Stomach (tissue), 4 donors: ENCODE results near the gene FOXL1.

Experiments used
- POLR2A ChIP-seq, 4 donors: fragments of 450-650 bp; IDR thresholded peaks; one replicate each; pipeline ENCODE4 v1.6.1; 2016; ENCODE audit warnings: antibody characterized with exemption in 4 of 4, control low read depth in 2 of 4, mild to moderate bottlenecking in 1 of 4, moderate library complexity in 1 of 4
- TF ChIP-seq, protein P1 (sequence below), 7 experiments: fragments of 450-650 bp in 4 of 7; fragments of 200-600 bp in 3 of 7; sonication (generic) in 3 of 7; IDR thresholded peaks; one replicate each; pipeline ENCODE4 v1.5.1; 2016 to 2019; ENCODE audit warnings: antibody characterized with exemption in 7 of 7, control low read depth in 2 of 7, mild to moderate bottlenecking in 1 of 7

DNA sequence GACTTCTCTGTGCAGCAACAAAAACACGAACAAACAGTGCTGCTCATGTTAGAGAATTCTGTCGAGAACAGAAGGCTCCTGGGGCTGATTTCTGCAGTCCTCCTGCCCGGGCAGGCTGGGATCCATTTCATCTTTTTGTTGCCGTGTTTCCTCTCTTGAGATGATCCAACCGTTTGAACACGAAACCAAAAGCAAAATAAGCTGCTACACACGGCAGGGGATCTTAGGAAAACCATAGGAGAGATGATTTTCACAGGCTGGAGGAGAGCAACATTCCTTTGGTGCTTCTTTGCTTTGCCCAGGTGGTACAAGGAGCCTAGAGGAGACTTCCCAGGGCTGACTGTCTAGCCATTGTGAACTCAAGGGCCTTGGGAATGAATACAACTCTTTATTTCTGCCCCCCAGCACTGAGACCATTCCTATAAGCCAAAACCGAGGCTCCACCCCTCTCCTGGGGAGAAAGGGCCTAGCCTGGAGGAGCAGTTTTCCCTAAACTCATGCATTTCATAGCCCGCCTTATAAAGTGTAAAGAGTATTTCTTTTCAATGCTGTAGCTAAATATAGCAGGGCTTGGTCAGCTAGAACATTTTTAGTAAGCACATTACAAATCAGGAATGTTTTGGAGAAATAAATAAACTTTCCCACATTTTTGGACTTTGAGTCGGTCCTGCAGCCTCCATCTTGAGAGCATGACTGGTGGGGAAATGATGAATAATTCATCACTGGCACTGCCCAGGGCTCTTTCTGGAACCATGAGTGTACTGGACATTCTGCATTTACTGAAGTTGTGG is 7.7 kb downstream of the FOXL1 start:
- TF ChIP-seq POLR2A (IDR thresholded peaks at IDR 0.05), result no peak
- TF ChIP-seq, protein P1, sequence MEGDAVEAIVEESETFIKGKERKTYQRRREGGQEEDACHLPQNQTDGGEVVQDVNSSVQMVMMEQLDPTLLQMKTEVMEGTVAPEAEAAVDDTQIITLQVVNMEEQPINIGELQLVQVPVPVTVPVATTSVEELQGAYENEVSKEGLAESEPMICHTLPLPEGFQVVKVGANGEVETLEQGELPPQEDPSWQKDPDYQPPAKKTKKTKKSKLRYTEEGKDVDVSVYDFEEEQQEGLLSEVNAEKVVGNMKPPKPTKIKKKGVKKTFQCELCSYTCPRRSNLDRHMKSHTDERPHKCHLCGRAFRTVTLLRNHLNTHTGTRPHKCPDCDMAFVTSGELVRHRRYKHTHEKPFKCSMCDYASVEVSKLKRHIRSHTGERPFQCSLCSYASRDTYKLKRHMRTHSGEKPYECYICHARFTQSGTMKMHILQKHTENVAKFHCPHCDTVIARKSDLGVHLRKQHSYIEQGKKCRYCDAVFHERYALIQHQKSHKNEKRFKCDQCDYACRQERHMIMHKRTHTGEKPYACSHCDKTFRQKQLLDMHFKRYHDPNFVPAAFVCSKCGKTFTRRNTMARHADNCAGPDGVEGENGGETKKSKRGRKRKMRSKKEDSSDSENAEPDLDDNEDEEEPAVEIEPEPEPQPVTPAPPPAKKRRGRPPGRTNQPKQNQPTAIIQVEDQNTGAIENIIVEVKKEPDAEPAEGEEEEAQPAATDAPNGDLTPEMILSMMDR (IDR thresholded peaks at IDR 0.05), result no peak
